ENCODE measurements around the gene SAYSD1.

Gene SAYSD1

DNA sequence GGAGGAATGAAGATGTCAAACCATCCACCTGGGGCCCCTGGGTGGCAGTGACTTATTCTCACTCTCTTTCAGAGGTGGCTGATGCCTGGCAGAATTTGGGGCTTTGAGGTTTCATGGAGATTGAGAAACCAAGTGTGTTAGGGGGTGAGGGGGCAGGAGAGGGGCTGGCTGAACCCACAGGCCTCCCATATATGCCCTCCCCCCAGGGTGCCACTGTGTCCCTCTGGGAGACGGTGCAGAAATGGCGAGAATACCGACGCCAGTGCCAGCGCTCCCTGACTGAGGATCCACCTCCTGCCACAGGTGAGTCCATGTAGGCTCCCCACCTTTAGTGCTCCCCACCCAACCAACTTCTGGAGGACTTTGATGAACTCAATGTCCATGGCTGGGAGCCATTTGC, 58.8 kb downstream of the SAYSD1 start:
- DNase-seq = no peak

DNA sequence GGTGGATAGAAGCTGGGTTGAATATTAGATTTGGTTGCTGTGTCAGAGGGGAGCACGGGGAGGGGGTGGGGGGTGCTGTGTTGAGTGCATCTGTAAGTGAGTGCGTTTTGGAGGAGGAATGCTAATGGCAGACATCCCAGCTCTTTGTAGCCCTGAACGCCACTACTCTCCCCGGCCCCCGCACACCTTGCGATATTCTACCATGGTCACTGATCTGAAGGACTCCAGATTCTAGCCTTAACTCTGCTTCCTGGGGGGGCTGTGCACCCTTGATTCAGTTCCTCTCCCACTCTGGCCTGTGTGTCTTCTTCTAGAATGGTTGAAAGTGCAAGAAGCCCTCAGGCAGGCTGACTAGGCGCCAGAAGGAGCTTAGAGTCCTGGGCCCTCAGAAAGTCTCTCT, 59.3 kb downstream of the SAYSD1 start:
- no peak for DNase-seq

DNA sequence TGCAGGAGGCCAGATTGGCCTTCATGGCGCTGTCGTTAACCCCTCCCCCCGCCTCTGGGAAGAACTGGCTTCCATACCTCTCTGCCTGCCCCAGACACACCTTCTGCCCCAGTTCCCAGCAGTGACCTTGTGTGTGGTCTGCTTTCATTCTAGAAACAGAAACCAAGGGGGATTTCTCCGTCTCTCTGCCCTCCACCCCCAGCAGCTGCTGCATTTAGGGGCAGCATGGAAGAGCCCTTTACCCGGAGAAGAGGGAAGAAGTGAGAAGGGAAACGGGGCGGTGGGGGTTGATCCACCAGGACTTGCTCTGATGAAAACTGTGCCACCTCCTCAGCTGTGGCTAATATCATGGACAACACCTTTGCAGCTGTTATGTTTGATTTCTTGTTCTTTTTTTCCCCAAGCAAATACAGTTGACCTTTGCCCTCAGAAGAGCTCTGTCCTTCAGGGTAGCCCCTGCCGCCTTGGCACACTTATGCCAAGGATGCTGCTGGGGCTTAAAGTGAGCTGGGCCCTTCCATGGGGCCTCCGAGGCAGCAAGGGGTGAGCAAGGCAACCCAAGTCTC, 60.3 kb downstream of the SAYSD1 start:
- no peak for DNase-seq
